ENCODE measurements around the gene SDHA.
"Not testable (repeated sequence)": the region's sequence is repeated elsewhere in the genome, so short reads cannot be mapped to it uniquely, and the experiment has no call there.

- not testable (repeated sequence) for TF ChIP-seq CTCF, POLR2A, EP300 (IDR thresholded peaks at IDR 0.05)
Measured at GRCh38 chr5:250396-250795, 32.3 kb downstream of the SDHA start.
